Panc1 (cell line): ENCODE results near the gene DDX41. TPM values are rescaled to one million over a fixed set of nuclear protein-coding genes. Genes with fewer than 3 reads are reported as not detected.
"Not testable (repeated sequence)": the region's sequence is repeated elsewhere in the genome, so short reads cannot be mapped to it uniquely, and the experiment has no call there.

ENCODE experiments used
- ATAC-seq: fragments of 200-7000 bp; cut with Tn5 transposase; 2 replicates; pipeline ENCODE4 v1.9.1; 2020; ENCODE audit warnings: mild to moderate bottlenecking, moderate library complexity
- BruUV-seq: library from RNA; stranded (reverse); fragments of 400-500 nt; replicated peaks from 2 replicates; lab custom pipeline; 2021; lab: Mats Ljungman, UMichigan
- CTCF ChIA-PET: fragments of 300-600 bp; sonication (Branson Sonifier 250); formaldehyde crosslinking; loops from one replicate; lab custom pipeline; 2022; ENCODE audit warnings: antibody characterized with exemption; lab: Charles Lee
- POLR2A ChIA-PET: fragments of 300-600 bp; sonication (Branson Sonifier 250); formaldehyde crosslinking; loops from one replicate; lab custom pipeline; 2022; ENCODE audit warnings: antibody characterized with exemption; lab: Charles Lee
- DNase-seq: peaks from one replicate; pipeline ENCODE4 v3.0.0-alpha.2; 2010; ENCODE audit warnings: low read depth, low spot score
- H3K27ac ChIP-seq: 2 replicates; pipeline ENCODE4 v1.5.1; 2011; ENCODE audit warnings: mild to moderate bottlenecking, low read length, inconsistent platforms
- H3K27me3 ChIP-seq: fragments of 200-500 bp; sonication (Bioruptor generic); 2 replicates; pipeline ENCODE4 v1.6.0; 2014; ENCODE audit warnings: low read length, inconsistent platforms; ENCODE audit not compliant: control insufficient read depth, insufficient read depth
- H3K36me3 ChIP-seq: fragments of 200-500 bp; sonication (Bioruptor generic); 2 replicates; pipeline ENCODE4 v1.5.1; 2014; ENCODE audit warnings: inconsistent platforms, mild to moderate bottlenecking, low read length, moderate library complexity; ENCODE audit not compliant: control insufficient read depth, insufficient read depth
- H3K4me1 ChIP-seq: 2 replicates; pipeline ENCODE4 v1.5.1; 2011; ENCODE audit warnings: inconsistent platforms, mild to moderate bottlenecking, low read length, moderate library complexity; ENCODE audit not compliant: control insufficient read depth, insufficient read depth
- H3K4me3 ChIP-seq, 2 experiments: 2 replicates each; pipeline ENCODE4 v1.5.1; 2011 to 2012; ENCODE audit warnings: low read depth in 2 of 2, low read length in 2 of 2, mild to moderate bottlenecking in 2 of 2, inconsistent platforms in 1 of 2, moderate library complexity in 1 of 2
- H3K9me3 ChIP-seq: fragments of 200-500 bp; sonication (Bioruptor generic); 2 replicates; pipeline ENCODE4 v1.5.1; 2014; ENCODE audit warnings: low read depth, mild to moderate bottlenecking, inconsistent platforms, low read length, moderate library complexity; ENCODE audit not compliant: control insufficient read depth, insufficient read depth
- in situ Hi-C: cut with HindIII; loops from 2 replicates; pipeline ENCODE4 v1.10.0; 2016; ENCODE audit warnings: low sequenced_read_pairs, low pct_unique_long_range_greater_than_20kb
- intact Hi-C: fragments of 100-400 bp; cut with micrococcal nuclease; formaldehyde crosslinking; loops from one replicate; pipeline ENCODE4 v1.10.0; 2022; ENCODE audit not compliant: unreplicated experiment
- total RNA-seq: library from RNA; stranded (reverse); gene quantifications from one replicate; pipeline ENCODE4 v1.2.1, GENCODE V29; 2021; ENCODE audit not compliant: unreplicated experiment
- TF ChIP-seq, protein P1 (sequence below): fragments of 450-650 bp; IDR thresholded peaks from 2 replicates; pipeline ENCODE4 v1.5.1; 2017; ENCODE audit warnings: mild to moderate bottlenecking
- TF ChIP-seq, protein P2 (sequence below), 2 experiments: IDR thresholded peaks; 2 replicates each; pipeline ENCODE4 v1.6.1; 2011 to 2012; ENCODE audit warnings: low read depth in 2 of 2, control low read depth in 1 of 2, low read length in 1 of 2, mild to moderate bottlenecking in 1 of 2, moderate library complexity in 1 of 2; ENCODE audit not compliant: insufficient read depth in 1 of 2

Gene DDX41
- total RNA-seq, 1 experiment from 2014 or later, result 111 TPM

DNA sequence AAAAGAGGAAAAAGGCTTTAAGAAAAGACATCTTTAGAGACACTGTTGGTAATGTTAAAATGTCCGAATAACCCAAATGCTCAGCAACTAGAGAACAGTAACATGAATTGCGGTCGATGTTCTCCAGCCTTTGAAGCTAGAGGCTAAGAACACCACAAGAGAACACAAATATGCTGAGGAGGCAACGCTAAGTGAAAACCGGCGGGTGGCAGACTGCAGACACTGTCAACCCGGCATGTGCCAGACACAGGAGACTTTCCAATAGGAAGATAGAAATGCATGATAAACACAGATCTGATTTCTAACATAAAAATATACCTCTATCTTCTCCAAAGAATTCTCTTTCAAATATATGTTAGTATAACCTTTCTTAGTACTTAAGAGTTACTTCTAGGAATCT lies 18.4 kb upstream of the DDX41 start:
- intact Hi-C loops (no loop called here), in situ Hi-C loops (no loop called here)
- TF ChIP-seq, protein P1, sequence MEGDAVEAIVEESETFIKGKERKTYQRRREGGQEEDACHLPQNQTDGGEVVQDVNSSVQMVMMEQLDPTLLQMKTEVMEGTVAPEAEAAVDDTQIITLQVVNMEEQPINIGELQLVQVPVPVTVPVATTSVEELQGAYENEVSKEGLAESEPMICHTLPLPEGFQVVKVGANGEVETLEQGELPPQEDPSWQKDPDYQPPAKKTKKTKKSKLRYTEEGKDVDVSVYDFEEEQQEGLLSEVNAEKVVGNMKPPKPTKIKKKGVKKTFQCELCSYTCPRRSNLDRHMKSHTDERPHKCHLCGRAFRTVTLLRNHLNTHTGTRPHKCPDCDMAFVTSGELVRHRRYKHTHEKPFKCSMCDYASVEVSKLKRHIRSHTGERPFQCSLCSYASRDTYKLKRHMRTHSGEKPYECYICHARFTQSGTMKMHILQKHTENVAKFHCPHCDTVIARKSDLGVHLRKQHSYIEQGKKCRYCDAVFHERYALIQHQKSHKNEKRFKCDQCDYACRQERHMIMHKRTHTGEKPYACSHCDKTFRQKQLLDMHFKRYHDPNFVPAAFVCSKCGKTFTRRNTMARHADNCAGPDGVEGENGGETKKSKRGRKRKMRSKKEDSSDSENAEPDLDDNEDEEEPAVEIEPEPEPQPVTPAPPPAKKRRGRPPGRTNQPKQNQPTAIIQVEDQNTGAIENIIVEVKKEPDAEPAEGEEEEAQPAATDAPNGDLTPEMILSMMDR, result no peak
- no peak for ATAC-seq
- H3K27me3 ChIP-seq, result no peaks in the 10 kb centered on the region
- H3K4me1 ChIP-seq, result peaks cover 35% of the 10 kb centered on the region
- ChIA-PET POLR2A (no interaction called here), CTCF (no interaction called here)
- H3K9me3 ChIP-seq, result no peaks in the 10 kb centered on the region
- H3K4me3 ChIP-seq, result no peak overlapping the region
- peak overlapping the region; percentile 45; the same call in 1 of the 2 replicates for H3K27ac ChIP-seq
- no peak for DNase-seq
- BruUV-seq, result no TSS peak
- H3K36me3 ChIP-seq, result peaks cover 20% of the 10 kb centered on the region

DNA sequence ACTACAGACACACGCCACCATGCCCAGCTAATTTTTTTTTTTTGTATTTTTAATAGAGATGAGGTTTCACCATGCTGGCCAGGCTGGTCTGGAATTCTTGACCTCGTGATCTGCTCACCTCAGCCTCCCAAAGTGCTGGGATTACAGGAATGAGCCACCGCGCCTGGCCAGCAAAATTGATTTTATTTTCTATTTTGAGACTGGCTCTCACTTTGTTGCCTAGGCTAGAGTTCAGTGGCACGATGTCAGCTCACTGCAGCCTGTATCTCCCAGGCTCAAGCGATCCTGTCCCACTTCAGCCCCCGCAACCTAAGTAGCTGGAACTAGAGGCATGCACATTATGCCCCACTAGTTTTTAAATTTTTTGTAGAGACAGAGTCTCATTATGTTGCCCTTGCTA lies 17.7 kb upstream of the DDX41 start:
- POLR2A ChIA-PET, CTCF ChIA-PET, BruUV-seq: not testable (repeated sequence)

DNA sequence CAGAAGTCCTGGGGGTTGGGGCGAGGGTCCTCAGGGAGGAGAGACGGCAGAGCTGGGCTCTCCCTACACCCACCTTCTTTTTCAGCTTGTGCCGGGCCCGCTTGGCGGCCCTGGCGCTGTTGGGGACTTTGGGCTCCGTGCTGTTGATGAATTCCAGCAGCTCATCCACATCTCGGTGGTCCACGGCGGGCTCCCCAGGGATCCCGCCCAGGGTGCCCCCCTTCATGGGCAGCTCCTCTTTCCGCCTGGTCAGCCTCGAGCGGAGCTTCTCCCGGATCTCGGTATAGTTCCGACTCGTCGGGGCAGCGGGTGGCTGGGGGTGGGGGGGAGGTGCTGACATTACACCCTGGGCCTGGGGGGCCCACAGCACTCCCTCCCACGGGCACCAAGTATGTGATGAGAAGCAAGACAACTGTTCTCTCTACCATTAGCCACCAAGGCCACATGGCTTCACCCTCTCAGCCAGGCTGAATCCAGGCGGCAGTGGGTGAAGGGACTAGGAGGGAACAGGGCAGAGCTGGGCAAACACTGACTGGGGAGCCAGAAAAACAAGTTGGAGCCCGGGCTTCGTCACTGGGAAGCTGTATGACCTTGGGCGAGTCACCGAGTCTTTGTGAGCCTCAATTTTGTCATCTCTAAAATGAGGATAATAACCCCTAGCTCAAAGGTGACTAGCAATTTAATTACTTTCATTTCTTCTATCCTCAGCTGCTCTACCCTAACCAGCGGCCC lies 14.6 kb upstream of the DDX41 start:
- Histone ChIP-seq H3K4me1 (peaks cover 3% of the 10 kb centered on the region), H3K36me3 (peaks cover 18% of the 10 kb centered on the region), H3K27ac (no peak overlapping the region), H3K27me3 (no peaks in the 10 kb centered on the region), H3K4me3 (no peak overlapping the region), H3K9me3 (no peaks in the 10 kb centered on the region)
- intact Hi-C loops, result no loop called here
- TF ChIP-seq, protein P2, sequence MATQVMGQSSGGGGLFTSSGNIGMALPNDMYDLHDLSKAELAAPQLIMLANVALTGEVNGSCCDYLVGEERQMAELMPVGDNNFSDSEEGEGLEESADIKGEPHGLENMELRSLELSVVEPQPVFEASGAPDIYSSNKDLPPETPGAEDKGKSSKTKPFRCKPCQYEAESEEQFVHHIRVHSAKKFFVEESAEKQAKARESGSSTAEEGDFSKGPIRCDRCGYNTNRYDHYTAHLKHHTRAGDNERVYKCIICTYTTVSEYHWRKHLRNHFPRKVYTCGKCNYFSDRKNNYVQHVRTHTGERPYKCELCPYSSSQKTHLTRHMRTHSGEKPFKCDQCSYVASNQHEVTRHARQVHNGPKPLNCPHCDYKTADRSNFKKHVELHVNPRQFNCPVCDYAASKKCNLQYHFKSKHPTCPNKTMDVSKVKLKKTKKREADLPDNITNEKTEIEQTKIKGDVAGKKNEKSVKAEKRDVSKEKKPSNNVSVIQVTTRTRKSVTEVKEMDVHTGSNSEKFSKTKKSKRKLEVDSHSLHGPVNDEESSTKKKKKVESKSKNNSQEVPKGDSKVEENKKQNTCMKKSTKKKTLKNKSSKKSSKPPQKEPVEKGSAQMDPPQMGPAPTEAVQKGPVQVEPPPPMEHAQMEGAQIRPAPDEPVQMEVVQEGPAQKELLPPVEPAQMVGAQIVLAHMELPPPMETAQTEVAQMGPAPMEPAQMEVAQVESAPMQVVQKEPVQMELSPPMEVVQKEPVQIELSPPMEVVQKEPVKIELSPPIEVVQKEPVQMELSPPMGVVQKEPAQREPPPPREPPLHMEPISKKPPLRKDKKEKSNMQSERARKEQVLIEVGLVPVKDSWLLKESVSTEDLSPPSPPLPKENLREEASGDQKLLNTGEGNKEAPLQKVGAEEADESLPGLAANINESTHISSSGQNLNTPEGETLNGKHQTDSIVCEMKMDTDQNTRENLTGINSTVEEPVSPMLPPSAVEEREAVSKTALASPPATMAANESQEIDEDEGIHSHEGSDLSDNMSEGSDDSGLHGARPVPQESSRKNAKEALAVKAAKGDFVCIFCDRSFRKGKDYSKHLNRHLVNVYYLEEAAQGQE (IDR thresholded peaks at IDR 0.05; ENCODE audit: insufficient read depth in 1 of 2, low read depth in 2 of 2, low read length in 1 of 2), result no peak
- ChIA-PET CTCF (interaction anchor here (0.5 kb wide), 1 partner anchor 557 kb away, joined by 4 read pairs; no protein-coding TSS in a partner anchor), POLR2A (no interaction called here)
- no TSS peak for BruUV-seq
- DNase-seq, result no peak
- no peak for ATAC-seq
- in situ Hi-C loops, result no loop called here

More for the DNA sequence above, 17.7 kb upstream of the DDX41 start:
- Histone ChIP-seq H3K4me1 (peaks cover 31% of the 10 kb centered on the region), H3K36me3 (peaks cover 20% of the 10 kb centered on the region)
- H3K9me3 ChIP-seq, H3K27me3 ChIP-seq, H3K27ac ChIP-seq, intact Hi-C loops, ATAC-seq, H3K4me3 ChIP-seq, DNase-seq, in situ Hi-C loops: not testable (repeated sequence)
